BJ (cell line): ENCODE measurements around the gene PARP6. TPM values are rescaled to one million over a fixed set of nuclear protein-coding genes. Genes with fewer than 3 reads are reported as not detected.

Source experiments
- CTCF ChIA-PET: fragments of 350-600 bp; formaldehyde crosslinking; extraction: SDS; loops from one replicate; lab custom pipeline; 2021; ENCODE audit warnings: antibody characterized with exemption, inconsistent platforms; lab: Yijun Ruan, JAX
- POLR2A ChIA-PET: fragments of 300-600 bp; sonication (Branson Sonifier 250); formaldehyde crosslinking; extraction: SDS; loops from one replicate; lab custom pipeline; 2021; ENCODE audit warnings: antibody characterized with exemption; lab: Charles Lee
- DNase-seq: peaks from one replicate; pipeline ENCODE4 v3.0.0-alpha.2; 2011; ENCODE audit warnings: low read depth
- H3K27me3 ChIP-seq: 2 replicates; pipeline ENCODE4 v1.6.0; 2011; ENCODE audit warnings: low read length; ENCODE audit not compliant: control insufficient read depth, insufficient read depth
- H3K36me3 ChIP-seq: 2 replicates; pipeline ENCODE4 v1.5.1; 2011; ENCODE audit warnings: low read length; ENCODE audit not compliant: control insufficient read depth, insufficient read depth
- H3K4me3 ChIP-seq: 2 replicates; pipeline ENCODE4 v1.5.1; 2011; ENCODE audit warnings: low read depth, mild to moderate bottlenecking, control low read depth, low read length
- CTCF ChIP-seq: IDR thresholded peaks from 2 replicates; pipeline ENCODE4 v1.5.1; 2011; ENCODE audit warnings: low read depth, mild to moderate bottlenecking, control low read depth, inconsistent platforms, low read length, moderate library complexity; ENCODE audit not compliant: insufficient read depth
- polyA plus RNA-seq: library from polyadenylated mRNA; depleted of rRNA; stranded (reverse); fragments of >200 nt; gene quantifications from 2 replicates; pipeline ENCODE4 v1.2.3, GENCODE V29; 2011

The PARP6 gene
- polyA plus RNA-seq, 1 experiment: 73.4 TPM

DNA sequence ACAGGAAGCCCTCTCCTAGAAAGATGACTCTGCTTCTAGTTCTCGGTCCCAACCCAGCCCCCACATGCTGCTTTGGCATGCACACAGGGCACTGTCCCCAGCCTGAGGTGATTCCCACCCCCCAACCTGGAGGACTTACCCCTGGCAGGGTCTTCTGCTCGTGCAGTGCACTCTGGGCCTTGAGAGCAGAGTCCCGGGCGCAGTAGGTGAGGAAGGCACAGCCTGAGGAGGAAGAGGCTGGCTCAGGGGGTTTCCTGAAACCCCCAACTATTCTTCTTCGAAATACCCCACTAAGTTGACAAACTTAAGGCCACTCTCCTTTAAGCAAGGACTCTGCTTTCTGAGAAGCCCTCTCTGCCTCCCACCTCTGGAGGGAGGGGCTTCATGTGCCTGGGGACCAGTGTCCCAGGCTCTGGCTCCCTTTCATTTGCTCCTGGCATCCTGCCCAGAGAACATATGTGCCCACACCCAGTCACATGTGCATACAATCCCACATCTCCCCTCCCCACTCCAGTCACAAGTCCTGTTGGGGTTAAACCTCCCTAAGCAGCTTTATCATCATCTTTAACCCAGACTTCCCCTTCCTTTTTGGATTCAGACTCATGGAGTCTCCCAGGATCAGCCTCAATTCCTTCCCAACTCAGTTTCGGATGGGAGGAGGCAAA, 43.5 kb upstream of the PARP6 start:
- TF ChIP-seq CTCF: no peak
- DNase-seq: no peak
- POLR2A ChIA-PET: no interaction called here
- Histone ChIP-seq H3K4me3 (no peak overlapping the region), H3K27me3 (no peaks in the 10 kb centered on the region; the same call in 1 of the 2 replicates), H3K36me3 (no peaks in the 10 kb centered on the region)
- CTCF ChIA-PET: no interaction called here

- DNase-seq: no peak
- ChIA-PET POLR2A (no interaction called here), CTCF (interaction anchor here (0.8 to 2.9 kb wide), 11 partner anchors 10 to 409 kb away, joined by 3 to 12 read pairs (median 4); no protein-coding TSS in a partner anchor)
- TF ChIP-seq CTCF: no peak
- Histone ChIP-seq H3K27me3 (no peaks in the 10 kb centered on the region; the same call in 1 of the 2 replicates), H3K36me3 (no peaks in the 10 kb centered on the region), H3K4me3 (no peak overlapping the region)
Measured at GRCh38 chr15:72313881-72314280, 41.5 kb upstream of the PARP6 start.

DNA sequence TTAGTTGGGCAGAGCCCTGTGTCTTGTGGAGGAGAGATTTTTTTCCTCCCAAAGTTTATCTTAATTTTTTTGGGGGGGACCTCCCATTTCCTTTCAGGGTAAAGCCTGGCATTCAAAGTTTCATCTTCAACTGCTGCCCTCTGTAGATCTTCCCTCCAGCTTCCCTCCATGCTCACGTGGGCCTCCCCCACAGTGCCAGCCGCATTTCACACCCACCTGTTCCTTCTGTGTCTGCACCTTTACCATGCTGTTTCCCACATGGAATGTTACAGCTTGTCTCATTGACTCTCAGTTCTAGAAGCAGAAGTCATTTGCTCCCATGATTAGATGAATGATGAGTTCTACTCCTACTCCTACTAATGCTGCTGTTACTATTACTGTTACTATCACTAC, 41.1 kb upstream of the PARP6 start:
- ChIA-PET POLR2A (no interaction called here), CTCF (interaction anchor here (0.8 to 2.9 kb wide), 19 partner anchors 9 to 920 kb away, joined by 3 to 12 read pairs (median 4); no protein-coding TSS in a partner anchor)
- Histone ChIP-seq H3K36me3 (no peaks in the 10 kb centered on the region), H3K4me3 (no peak overlapping the region), H3K27me3 (no peaks in the 10 kb centered on the region; the same call in 1 of the 2 replicates)
- TF ChIP-seq CTCF: no peak
- no peak for DNase-seq

GRCh38 chr15:72312605-72313447, 40.5 kb upstream of the PARP6 start:
- H3K27me3 ChIP-seq: no peaks in the 10 kb centered on the region; the same call in 1 of the 2 replicates
- CTCF ChIA-PET: interaction anchor here (0.6 to 2.9 kb wide), 24 partner anchors 9 to 920 kb away, joined by 3 to 12 read pairs (median 4); no protein-coding TSS in a partner anchor
- no peak overlapping the region for H3K4me3 ChIP-seq
- peak; percentile 5 for DNase-seq
- peak; percentile 84 for TF ChIP-seq CTCF
- no peaks in the 10 kb centered on the region for H3K36me3 ChIP-seq
- POLR2A ChIA-PET: no interaction called here

- ChIA-PET POLR2A (no interaction called here), CTCF (no interaction called here)
- Histone ChIP-seq H3K4me3 (no peak overlapping the region), H3K27me3 (no peaks in the 10 kb centered on the region; the same call in 1 of the 2 replicates), H3K36me3 (no peaks in the 10 kb centered on the region)
- no peak for DNase-seq
- TF ChIP-seq CTCF: no peak
Measured at GRCh38 chr15:72307026-72307425, 34.7 kb upstream of the PARP6 start.
